H1 (cell line): ENCODE measurements around the gene CDK8. TPM values are rescaled to one million over a fixed set of nuclear protein-coding genes. Genes with fewer than 3 reads are reported as not detected.

Experiments used
- ASH2L ChIP-seq: fragments of 200-600, 300-600 bp; sonication (generic); IDR thresholded peaks from one replicate; pipeline ENCODE4 v1.7.1; 2017; ENCODE audit warnings: low read length
- CHD1 ChIP-seq: IDR thresholded peaks from 2 replicates; pipeline ENCODE4 v1.6.1; 2012; ENCODE audit warnings: low read depth, low read length, improper control_type of control experiment
- CHD2 ChIP-seq: IDR thresholded peaks from 2 replicates; pipeline ENCODE4 v1.6.1; 2012; ENCODE audit warnings: low read length, improper control_type of control experiment
- E2F6 ChIP-seq: IDR thresholded peaks from 2 replicates; pipeline ENCODE4 v1.6.1; 2012; ENCODE audit warnings: inconsistent platforms
- NANOG ChIP-seq: IDR thresholded peaks from 2 replicates; pipeline ENCODE4 v1.6.1; 2011; ENCODE audit warnings: low read length, low read depth, mild to moderate bottlenecking, inconsistent platforms; ENCODE audit not compliant: insufficient read depth, poor library complexity, severe bottlenecking
- NRF1 ChIP-seq: IDR thresholded peaks from 2 replicates; pipeline ENCODE4 v1.6.1; 2011; ENCODE audit warnings: mild to moderate bottlenecking, low read depth, low read length, improper control_type of control experiment
- POLR2A ChIP-seq, 2 experiments: IDR thresholded peaks; 1 replicate in 1 of 2; 2 replicates in 1 of 2; pipeline ENCODE4 v1.6.1; 2011; ENCODE audit warnings: low read depth in 2 of 2, low read length in 2 of 2, mild to moderate bottlenecking in 2 of 2; ENCODE audit errors: control extremely low read depth in 1 of 2
- RBBP5 ChIP-seq: IDR thresholded peaks from 2 replicates; pipeline ENCODE4 v1.7.1; 2012; ENCODE audit warnings: low read depth, mild to moderate bottlenecking, inconsistent platforms, low read length, moderate library complexity, borderline replicate concordance
- RFX5 ChIP-seq: IDR thresholded peaks from 2 replicates; pipeline ENCODE4 v1.6.1; 2011; ENCODE audit warnings: low read depth, low read length, improper control_type of control experiment, borderline replicate concordance
- SUZ12 ChIP-seq: fragments of 200-600 bp; sonication (generic); IDR thresholded peaks from 2 replicates; pipeline ENCODE4 v1.6.1; 2012; ENCODE audit warnings: mild to moderate bottlenecking, inconsistent platforms, low read length, moderate library complexity, mixed read lengths
- TAF1 ChIP-seq: IDR thresholded peaks from 2 replicates; pipeline ENCODE4 v1.6.1; 2011; ENCODE audit warnings: mild to moderate bottlenecking, low read depth, low read length
- TAF7 ChIP-seq: optimal IDR thresholded peaks from 2 replicates; pipeline ENCODE3; 2011; ENCODE audit warnings: low read depth, mild to moderate bottlenecking, inconsistent platforms, low read length, moderate library complexity, borderline replicate concordance
- TCF12 ChIP-seq: IDR thresholded peaks from 2 replicates; pipeline ENCODE4 v1.6.1; 2011; ENCODE audit warnings: low read depth, mild to moderate bottlenecking, low read length
- ZNF274 ChIP-seq: IDR thresholded peaks from 2 replicates; pipeline ENCODE4 v1.7.0; 2012; ENCODE audit warnings: low read length, borderline replicate concordance; ENCODE audit errors: extremely low read depth
- polyA plus RNA-seq, 7 experiments: library from polyadenylated mRNA; depleted of rRNA in 3 of 7; stranded (reverse) in 5 of 7; unstranded in 2 of 7; fragments of >200 nt in 5 of 7; fragments of 200-250 nt in 2 of 7; gene quantifications; 1 replicate in 5 of 7; 2 replicates in 1 of 7; 4 replicates in 1 of 7; pipeline versions ENCODE4 v1.2.1 to v1.2.3, GENCODE V29; 2011 to 2013; ENCODE audit warnings: missing spikeins in 2 of 7, mixed read lengths in 2 of 7
- total RNA-seq: library from RNA; stranded (reverse); fragmentation: NEBNext Ultra II Directional; extraction: Animal tissue kit (Norgen Biotek cat#: 25700); gene quantifications from 2 replicates; pipeline ENCODE4 v1.2.1, GENCODE V29; 2021
- TF ChIP-seq, protein P1 (sequence below), 3 experiments: IDR thresholded peaks; 1 replicate in 2 of 3; 2 replicates in 1 of 3; pipeline versions ENCODE4 v1.5.1 to v1.6.1; 2011; ENCODE audit warnings: low read length in 3 of 3, mild to moderate bottlenecking in 3 of 3, inconsistent platforms in 2 of 3, low read depth in 1 of 3, moderate library complexity in 1 of 3; ENCODE audit not compliant: insufficient read depth in 1 of 3; ENCODE audit errors: control extremely low read depth in 1 of 3
- TF ChIP-seq, protein P2 (sequence below): IDR thresholded peaks from 2 replicates; pipeline ENCODE4 v1.6.1; 2012; ENCODE audit warnings: inconsistent platforms
- TF ChIP-seq, protein P3 (sequence below): IDR thresholded peaks from 2 replicates; pipeline ENCODE4 v1.6.1; 2011; ENCODE audit warnings: low read depth, mild to moderate bottlenecking, low read length; ENCODE audit not compliant: insufficient read depth
- TF ChIP-seq, protein P4 (sequence below): IDR thresholded peaks from 2 replicates; pipeline ENCODE4 v1.6.1; 2012; ENCODE audit warnings: low read length, inconsistent platforms

The CDK8 gene
- total and polyA plus RNA-seq, 2 of the 8 experiments (the other 6 are each of a cell fraction or from before 2014, with no cell fraction given) = 22.1 to 25.6 TPM

GRCh38 chr13:26221721-26222519, 32.0 kb upstream of the CDK8 start, which contains the start of gene RNF6 (continued):
- TF ChIP-seq, protein P1, sequence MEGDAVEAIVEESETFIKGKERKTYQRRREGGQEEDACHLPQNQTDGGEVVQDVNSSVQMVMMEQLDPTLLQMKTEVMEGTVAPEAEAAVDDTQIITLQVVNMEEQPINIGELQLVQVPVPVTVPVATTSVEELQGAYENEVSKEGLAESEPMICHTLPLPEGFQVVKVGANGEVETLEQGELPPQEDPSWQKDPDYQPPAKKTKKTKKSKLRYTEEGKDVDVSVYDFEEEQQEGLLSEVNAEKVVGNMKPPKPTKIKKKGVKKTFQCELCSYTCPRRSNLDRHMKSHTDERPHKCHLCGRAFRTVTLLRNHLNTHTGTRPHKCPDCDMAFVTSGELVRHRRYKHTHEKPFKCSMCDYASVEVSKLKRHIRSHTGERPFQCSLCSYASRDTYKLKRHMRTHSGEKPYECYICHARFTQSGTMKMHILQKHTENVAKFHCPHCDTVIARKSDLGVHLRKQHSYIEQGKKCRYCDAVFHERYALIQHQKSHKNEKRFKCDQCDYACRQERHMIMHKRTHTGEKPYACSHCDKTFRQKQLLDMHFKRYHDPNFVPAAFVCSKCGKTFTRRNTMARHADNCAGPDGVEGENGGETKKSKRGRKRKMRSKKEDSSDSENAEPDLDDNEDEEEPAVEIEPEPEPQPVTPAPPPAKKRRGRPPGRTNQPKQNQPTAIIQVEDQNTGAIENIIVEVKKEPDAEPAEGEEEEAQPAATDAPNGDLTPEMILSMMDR (IDR thresholded peaks at IDR 0.05; ENCODE audit: control extremely low read depth in 1 of 3, insufficient read depth in 1 of 3, low read depth in 1 of 3, low read length in 3 of 3) = no peak
- TF ChIP-seq TAF7 (peak; percentile 70), E2F6 (peak; percentile 49), CHD1 (no peak), ASH2L (peak; percentile 96), NANOG (no peak), TCF12 (0 out of 2 replicates have a peak, but pooled peaks have one; percentile 17), CHD2 (peak; percentile 86), ZNF274 (no peak), TAF1 (peak; percentile 96), SUZ12 (no peak), NRF1 (no peak), POLR2A (IDR thresholded peaks at IDR 0.05; ENCODE audit: control extremely low read depth in 1 of 2, low read depth in 2 of 2, low read length in 2 of 2) (peak; percentile 52 to 92), RBBP5 (peak; percentile 91), RFX5 (no peak)
- TF ChIP-seq, protein P2, sequence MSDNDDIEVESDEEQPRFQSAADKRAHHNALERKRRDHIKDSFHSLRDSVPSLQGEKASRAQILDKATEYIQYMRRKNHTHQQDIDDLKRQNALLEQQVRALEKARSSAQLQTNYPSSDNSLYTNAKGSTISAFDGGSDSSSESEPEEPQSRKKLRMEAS = peak; percentile 63
- TF ChIP-seq, protein P3, sequence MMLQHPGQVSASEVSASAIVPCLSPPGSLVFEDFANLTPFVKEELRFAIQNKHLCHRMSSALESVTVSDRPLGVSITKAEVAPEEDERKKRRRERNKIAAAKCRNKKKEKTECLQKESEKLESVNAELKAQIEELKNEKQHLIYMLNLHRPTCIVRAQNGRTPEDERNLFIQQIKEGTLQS = no peak
- TF ChIP-seq, protein P4, sequence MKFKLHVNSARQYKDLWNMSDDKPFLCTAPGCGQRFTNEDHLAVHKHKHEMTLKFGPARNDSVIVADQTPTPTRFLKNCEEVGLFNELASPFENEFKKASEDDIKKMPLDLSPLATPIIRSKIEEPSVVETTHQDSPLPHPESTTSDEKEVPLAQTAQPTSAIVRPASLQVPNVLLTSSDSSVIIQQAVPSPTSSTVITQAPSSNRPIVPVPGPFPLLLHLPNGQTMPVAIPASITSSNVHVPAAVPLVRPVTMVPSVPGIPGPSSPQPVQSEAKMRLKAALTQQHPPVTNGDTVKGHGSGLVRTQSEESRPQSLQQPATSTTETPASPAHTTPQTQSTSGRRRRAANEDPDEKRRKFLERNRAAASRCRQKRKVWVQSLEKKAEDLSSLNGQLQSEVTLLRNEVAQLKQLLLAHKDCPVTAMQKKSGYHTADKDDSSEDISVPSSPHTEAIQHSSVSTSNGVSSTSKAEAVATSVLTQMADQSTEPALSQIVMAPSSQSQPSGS = no peak
